Amniotic stem cell (primary cell): ENCODE measurements around the gene MCRIP2.

Source experiments
- DNase-seq: peaks from one replicate; lab custom pipeline; 2025; lab: John Stamatoyannopoulos, UW

MCRIP2 gene

DNA sequence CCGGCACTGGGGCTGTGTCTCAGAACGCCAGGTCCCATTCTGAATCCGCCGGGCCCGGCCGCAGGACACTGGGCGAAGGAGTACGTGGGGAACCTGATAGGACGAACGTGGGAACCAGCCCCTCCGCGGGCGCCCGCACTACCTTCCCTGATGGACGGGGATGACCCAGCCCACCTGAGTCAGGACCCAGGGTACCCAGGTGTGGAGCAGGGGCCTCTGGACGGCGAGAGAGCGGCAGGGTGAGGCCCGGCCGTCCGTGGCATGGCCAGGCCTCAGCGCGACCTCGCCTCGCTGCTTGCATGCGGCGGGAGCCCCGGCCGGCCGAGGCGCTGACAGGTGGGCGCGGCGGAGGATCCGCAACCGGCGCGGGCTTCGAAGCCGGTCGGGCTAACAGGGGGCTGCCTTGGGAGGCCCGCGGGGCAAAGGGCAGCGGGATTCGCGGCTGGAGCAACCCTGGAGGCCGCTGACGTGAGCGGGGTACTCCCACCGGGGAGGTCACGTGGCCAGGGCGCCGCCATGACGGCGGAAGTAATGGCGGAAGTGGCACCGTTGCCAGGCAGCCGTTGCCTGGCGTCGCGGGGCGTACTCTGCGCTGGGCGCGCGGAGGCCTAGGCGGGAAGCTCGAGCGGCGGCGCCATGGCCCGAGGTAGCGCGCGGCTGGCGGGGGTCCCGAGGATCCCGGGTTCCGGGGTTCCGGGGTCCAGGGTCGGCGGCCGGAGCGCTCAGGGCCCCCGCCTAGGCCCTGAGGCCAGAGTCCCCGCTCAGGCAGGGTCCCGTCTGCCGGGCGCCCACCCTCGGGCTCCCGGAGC is 7.4 kb downstream of the MCRIP2 start, which contains the start of gene WDR90:
TSS of gene WDR90 (plus strand) at position 585 of the 809 bp plus-strand sequence. CDS start at position 637, 52 bp downstream.
- DNase-seq = peak; percentile 67

DNA sequence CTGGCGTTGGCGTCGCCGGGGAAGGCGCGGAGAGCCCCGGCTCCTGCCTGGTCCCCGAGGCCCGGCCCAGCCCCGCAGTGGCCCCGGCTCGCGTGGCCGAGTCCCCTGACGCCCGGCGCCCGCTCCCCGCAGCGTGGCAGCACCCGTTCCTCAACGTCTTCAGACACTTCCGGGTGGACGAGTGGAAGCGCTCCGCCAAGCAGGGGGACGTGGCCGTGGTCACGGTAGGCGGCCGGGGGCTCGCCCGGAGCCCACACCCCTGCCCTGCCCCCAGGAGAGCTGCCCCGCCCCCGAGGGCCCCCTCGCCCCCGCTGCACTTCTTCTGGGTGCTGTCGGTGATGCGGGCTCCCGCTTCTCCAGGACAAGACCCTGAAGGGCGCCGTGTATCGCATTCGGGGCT is 8.0 kb downstream of the MCRIP2 start:
- DNase-seq = no peak

DNA sequence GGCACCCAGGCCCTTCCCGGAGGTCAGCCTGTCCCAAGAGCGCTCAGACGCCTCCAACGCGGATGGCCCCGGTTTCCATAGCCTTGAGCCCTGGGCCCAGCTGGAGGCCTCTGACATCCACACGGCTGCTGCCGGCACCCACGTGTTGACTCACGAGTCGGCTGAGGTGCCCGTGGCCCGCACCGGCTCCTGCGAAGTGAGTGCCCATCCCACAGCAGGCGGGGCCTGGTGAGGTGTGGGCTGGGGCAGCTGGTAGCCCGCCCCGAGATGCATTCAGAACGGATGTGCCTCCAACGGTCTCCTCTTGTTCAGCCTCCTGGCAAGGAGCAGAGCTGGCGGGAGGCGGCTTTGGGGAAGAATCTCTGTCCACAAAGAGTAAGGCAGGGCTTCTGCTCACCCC is 10.2 kb downstream of the MCRIP2 start:
- no peak for DNase-seq

DNA sequence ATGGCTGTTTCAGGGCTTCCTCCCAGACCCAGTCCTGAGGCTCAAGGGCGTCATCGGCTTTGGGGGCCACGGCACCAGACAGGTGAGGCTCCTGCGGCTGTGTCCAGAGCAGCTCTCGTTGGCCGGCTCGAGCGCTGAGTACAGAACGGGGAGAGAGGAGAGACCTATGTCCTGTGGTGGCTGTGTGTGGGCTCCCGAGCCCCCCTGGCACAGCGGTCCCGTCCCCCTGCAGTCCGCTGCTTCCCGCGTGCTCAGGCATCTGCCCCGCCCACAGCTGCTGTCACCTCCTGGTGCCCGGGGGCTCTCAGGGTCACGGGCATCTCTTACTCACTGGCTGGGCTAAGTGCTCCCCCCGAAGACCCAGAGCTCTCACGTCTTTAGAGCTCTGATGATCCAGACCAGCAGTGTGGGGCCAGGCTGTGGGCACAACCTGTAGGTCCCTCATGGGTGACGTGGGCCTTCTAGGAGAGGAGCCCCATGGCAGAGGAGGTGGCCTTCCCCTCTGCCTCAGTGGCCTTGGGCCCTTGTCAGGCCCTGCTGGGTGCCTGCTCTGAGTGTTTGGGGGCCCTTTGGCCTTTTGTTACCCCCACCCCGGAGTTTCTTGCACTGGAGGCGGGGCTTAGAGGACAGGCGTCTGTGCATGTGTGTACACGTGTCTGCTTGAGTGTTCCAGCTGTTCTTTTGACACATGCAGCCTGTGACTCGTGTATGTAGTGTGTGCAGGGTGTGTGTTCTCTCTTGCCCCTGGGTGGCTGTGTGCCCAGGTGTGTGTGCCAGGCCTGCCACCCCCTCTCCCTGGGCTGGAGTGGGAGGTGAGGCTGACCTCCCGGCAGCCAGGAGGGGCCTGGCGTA is 11.1 kb downstream of the MCRIP2 start:
- no peak for DNase-seq

DNA sequence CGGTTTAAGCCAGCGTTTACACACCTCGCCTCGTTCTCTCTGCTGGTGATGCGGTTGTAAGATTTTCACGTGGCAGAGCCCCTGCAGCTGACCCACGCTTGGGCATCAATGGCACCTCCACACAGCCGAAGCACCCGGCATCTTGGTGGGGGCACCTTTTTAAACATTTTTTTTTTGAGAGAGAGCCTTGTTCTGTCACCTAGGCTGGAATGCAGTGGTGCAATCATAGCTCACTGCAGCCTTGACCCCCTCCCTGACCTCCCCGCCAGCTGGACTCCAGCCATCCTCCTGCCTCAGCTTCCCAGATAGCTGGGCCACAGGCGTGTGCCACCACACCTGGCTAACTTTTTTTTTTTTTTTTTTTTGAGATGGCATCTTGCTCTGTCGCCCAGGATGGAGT is 12.4 kb downstream of the MCRIP2 start:
- no peak for DNase-seq

DNA sequence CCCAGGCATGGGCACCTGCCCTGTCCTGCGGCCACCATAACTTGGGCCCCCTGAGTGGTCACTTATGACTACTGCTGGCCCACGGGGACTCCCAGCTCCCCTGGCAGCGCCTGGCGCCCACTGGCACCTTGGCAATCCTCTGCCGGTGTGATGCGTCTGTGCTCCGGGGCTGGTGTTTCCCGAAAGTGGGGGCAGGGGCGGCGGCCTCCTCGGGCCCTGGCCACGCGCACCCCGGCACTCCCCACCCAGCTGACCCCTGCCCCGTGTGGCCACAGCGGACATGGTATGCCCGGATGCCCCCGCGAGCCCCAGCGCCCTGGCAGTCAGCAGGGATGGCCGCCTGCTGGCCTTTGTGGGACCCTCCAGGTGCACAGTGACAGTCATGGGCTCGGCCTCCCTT is 15.9 kb downstream of the MCRIP2 start:
- DNase-seq = no peak

DNA sequence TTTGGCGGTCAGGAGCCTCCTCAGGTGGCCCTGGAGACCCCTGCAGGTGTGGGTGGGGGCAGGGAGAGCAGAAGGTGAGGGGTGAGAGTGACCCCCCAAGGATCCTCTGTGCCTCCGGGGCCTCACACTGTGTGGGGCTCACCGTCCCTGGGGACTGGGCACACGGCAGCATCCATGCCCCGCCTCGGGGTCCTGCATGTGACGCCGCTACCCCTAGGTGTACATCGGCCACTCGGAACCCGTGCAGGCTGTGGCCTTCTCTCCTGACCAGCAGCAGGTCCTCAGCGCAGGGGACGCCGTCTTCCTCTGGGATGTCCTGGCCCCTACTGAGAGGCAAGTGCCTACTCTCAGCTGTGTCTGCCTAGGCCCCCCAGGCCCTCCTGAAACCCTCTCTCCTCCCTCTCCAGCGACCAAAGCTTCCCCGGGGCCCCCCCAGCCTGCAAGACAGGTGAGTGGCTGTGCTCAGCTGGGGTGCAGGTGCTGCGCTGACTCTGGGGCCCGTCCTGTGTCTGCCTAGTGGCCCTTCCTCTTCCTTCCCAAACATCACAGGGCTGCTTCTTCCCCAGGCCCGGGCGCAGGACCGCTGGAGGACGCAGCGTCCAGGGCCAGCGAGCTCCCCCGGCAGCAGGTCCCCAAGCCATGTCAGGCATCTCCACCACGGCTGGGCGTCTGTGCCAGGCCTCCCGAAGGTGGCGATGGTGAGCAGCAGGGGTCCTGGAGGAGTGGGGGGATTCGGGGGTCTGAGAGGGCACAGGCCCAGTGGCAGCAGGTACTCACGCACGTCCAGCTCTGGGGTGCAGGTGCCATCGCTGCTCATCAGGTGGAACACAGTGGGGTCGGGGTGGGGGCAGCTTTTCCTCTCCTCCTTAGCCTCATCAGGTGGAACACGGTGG is 17.3 kb downstream of the MCRIP2 start:
- no peak for DNase-seq

DNA sequence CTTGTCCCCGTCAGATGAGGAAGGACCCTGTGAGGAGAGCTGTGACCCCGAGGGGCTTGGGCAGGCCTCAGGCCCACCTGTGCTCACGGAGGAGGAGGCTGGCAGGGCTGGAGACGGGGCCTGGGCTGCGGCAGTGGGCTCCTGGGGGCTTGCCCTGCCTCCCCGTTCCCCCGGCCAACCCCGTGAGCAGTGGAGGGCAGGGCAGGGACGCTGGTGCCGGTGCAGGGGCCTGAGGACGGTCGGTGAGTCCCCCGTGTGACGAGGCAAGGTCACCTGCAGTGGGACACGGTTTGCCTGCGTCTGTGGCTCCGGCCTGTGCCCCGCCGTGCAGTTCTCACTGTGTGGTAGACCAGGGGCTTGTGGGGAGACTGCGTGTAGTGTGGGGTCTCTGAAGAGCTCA is 18.0 kb downstream of the MCRIP2 start:
- no peak for DNase-seq

DNA sequence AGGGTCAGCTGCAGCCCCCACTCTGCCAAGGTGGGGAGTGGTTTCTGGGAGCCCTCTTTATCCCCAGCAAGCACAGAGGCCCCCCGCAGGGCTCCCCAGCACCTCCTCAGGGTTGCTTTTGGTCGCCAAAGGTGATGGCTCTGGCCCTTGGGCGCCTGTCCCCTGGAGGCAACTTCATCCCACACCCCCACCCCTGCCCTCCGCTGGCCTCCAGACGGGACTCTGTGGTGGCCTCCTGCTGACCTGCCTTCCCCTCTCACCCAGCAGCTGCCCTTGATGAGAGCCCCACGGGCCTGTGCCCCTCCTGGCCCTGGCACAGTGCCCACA is 18.5 kb downstream of the MCRIP2 start:
- no peak for DNase-seq

DNA sequence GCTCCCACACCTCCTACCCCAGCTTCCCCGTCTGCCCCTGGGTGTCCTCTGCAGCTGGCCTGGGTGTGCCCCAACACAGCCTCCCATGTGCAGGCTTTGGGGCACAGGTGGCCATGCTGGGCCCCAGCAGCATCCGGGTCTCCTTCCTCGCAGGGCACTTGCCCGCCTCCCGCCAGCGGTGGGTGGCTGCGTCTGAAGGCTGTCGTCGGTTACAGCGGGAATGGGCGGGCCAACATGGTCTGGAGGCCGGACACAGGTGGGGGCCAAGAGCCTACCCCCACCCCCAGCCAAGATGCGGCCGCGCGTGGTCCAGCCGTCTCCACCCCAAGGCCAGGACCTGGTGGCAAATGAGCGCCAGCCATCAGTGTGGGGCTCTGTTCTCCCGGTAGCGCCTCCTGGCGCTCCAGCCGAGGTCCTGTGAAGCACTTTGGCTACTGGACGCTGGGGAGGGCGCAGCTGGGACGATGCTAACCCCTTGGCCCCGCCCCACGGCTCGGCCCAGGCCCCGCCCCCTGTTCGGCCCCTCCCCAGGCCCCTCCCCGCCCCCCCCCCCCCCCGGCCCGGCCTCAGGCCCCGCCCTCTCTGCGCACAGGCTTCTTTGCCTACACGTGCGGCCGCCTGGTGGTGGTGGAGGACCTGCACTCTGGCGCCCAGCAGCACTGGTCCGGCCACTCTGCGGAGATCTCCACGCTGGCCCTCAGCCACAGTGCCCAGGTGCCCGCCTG is 19.0 kb downstream of the MCRIP2 start:
- no peak for DNase-seq

DNA sequence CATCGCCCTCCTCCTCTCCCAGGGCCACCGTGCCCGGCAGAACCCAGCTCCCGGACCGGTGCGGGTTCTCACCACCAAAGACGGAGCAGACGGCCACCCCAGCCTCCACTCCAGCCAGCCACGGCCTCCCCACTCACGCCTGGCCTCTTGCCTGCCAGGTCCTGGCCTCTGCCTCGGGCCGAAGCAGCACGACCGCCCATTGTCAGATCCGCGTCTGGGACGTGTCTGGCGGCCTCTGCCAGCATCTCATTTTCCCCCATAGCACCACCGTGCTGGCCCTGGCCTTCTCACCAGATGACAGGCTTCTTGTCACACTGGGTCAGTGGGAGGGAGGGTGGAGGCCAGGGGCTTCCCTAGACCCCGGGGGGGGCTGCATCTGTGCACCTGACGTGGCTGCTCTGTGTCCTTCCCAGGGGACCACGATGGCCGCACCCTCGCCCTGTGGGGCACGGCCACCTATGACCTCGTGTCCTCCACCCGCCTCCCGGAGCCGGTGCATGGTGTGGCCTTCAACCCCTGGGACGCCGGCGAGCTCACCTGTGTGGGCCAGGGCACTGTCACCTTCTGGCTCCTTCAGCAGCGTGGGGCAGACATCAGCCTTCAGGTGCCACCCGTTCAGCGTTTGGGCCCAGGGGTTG is 19.7 kb downstream of the MCRIP2 start:
- no peak for DNase-seq

DNA sequence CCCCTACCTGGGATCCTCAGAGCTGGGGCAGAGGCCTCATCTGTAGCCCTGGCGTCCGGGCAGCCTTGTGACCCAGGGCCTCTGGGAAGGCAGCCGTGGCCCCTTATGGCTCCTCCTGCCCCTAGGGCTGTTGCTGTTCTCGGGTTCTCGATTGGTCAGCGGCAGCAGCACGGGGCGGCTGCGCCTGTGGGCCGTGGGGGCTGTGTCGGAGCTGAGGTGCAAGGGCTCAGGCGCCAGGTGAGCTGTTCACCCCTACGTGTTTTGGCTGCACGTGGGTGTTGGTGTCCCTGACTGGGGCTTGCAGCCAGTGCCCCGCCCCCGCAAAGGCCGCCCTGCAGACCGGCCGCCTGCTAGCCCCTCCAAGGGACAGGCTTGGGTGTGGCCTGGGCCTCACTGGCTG is 20.5 kb downstream of the MCRIP2 start:
- no peak for DNase-seq

DNA sequence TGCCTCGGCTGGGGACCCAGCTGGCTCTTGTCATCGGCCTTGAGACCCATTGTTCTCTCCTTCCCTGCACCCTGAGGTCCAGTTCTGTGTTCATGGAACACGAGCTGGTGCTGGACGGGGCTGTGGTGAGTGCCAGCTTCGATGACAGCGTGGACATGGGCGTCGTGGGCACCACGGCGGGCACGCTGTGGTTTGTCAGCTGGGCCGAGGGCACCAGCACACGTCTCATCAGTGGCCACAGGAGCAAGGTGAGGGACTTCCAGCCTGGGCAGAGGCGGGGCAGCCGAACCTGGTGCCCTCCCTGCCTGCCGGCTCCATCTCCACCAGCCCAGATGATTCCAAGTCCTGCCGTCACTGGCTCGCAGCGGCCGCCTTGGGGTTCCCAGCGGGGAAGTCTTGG is 21.0 kb downstream of the MCRIP2 start:
- no peak for DNase-seq

DNA sequence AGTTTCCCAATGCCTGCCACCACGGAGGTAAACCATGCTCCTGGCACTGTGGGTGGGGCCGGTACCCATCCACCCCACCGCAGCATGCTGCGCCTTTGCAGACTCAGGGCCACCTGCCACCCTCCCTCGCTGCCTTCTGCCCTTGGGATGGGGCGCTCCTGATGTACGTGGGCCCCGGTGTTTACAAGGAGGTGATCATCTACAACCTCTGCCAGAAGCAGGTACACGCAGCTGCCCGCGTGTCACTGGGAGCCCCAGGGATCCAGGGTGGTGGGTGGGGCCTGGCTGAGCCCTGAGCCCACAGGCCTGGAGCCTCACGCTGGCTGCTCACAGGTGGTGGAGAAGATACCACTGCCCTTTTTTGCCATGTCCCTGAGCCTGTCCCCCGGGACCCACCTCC is 24.9 kb downstream of the MCRIP2 start:
- no peak for DNase-seq

DNA sequence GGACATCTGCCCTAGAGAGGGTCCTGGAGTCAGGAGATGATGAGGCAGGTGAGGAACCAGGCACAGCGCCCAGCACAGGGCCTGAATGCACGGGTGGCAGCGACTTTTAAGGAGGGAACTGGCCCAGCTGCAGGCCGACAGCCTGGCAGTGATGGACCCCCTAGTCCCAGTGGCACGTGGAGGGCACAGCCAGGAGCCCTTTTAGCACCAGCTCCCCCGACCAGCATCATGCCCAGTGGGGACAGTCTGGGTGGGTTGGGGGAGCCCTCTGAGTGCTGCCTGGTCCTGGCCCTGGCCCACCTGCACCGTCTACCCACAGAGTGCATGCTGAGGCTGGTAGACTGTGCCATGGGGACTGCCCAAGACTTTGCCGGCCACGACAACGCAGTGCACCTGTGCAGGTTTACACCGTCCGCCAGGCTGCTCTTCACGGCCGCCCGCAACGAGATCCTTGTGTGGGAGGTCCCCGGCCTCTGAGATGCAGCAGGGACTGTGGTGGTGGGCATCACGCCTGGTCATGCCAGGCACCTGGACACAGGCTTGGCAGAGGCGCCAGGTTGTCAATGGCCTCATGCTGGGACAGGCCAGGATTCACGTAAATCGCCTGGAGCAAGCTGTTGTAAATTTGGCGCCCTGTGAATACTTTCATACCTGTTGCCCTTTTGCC is 25.6 kb downstream of the MCRIP2 start:
- no peak for DNase-seq

DNA sequence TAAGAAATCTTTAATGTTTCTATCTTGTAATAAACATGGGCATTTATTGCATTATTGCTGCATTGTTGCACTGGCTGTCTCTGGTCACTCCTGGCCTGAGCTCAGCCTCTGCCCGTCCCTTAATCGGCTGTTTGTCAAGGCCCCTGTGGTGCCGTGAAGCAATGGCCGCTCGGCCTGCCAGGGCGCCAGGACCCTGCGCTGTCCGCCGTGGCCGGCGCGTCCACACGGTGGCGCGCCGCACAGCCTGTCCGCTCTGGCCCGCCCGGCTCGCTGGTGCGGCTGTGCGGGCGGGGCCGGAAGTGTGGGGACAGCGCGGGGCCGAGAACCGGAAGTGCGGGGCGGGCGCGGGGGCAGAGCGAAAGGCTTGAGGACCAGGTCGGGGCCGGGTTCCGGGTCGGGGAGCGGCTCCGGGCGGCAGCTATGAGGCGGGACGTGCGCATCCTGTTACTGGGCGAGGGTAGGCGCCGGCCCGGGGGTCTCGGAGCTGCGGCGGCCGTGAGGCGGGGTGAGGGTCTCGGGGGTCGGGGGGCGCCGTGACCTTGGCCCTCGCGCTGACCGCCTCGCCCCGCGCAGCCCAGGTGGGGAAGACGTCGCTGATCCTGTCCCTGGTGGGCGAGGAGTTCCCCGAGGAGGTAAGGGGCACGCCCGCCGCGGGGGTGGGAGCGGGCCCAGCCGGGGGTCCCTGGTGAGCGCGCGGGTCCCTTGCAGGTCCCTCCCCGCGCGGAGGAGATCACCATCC is 26.3 kb downstream of the MCRIP2 start, which contains the start of gene RHOT2:
TSS of gene RHOT2 (plus strand) at position 353 of the 739 bp plus-strand sequence. CDS start at position 421, 68 bp downstream.
- peak; percentile 79 for DNase-seq

DNA sequence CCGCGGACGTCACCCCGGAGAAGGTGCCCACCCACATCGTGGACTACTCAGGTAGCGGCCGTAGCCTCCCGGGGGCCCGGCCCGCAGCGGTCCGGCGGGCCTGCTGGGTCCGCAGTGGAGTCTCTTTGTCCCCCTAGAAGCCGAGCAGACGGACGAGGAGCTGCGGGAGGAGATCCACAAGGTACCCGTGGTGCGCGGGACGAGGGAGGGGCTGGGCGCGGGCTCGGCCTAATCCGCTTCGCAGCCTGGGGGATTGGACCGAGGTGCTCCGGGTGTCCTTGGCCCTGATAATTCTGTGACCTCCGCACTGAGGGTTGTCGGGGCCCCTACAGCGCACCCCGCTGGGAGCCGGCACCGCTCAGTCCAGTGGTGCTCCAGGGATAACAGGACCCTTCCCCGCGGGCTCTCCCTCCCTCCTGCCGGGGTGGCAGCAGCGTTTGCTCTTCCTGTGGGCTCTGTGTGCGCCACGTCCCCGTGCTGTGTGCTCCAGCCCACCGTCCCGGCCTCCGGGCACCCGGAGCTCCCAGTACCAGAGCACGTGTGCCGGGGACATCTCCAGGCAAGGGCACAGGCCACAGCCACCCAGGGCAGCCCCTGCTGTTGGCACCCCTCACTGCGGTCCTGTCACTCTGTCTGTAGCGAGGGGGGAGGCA is 27.0 kb downstream of the MCRIP2 start:
- DNase-seq = no peak

DNA sequence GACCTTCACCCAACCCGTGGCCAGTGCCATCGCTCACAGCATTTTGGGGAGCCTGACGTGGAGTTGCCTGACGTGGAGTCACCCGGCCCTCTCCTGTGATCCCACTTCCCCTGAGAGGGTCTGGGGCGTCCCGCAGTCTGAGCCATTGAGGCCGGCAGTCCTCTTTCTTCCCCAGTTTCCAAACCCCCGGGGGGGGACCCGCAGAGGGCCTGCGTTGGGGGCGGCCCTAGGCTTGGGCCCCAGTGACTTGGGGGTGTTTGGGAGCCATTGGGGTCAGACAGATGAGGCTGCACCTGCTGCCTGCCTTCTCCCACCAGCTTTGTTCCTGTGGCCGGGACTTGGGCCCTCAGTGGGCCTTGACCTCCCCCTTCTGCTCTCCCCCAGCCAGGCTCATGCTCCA is 28.0 kb downstream of the MCRIP2 start:
- no peak for DNase-seq
